ENCODE results near the gene TMEM44.
"Not testable (repeated sequence)": the region's sequence is repeated elsewhere in the genome, so short reads cannot be mapped to it uniquely, and the experiment has no call there.

TMEM44 gene

GRCh38 chr3:194548346-194549321 is 84.6 kb downstream of the TMEM44 start:
- TF ChIP-seq, protein P1, sequence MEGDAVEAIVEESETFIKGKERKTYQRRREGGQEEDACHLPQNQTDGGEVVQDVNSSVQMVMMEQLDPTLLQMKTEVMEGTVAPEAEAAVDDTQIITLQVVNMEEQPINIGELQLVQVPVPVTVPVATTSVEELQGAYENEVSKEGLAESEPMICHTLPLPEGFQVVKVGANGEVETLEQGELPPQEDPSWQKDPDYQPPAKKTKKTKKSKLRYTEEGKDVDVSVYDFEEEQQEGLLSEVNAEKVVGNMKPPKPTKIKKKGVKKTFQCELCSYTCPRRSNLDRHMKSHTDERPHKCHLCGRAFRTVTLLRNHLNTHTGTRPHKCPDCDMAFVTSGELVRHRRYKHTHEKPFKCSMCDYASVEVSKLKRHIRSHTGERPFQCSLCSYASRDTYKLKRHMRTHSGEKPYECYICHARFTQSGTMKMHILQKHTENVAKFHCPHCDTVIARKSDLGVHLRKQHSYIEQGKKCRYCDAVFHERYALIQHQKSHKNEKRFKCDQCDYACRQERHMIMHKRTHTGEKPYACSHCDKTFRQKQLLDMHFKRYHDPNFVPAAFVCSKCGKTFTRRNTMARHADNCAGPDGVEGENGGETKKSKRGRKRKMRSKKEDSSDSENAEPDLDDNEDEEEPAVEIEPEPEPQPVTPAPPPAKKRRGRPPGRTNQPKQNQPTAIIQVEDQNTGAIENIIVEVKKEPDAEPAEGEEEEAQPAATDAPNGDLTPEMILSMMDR (IDR thresholded peaks at IDR 0.05; ENCODE audit: borderline replicate concordance, insufficient read depth, low read depth, low read length), result no peak
- H3K4me3 ChIP-seq (ENCODE audit: low read depth, low read length), result no peak overlapping the region

DNA sequence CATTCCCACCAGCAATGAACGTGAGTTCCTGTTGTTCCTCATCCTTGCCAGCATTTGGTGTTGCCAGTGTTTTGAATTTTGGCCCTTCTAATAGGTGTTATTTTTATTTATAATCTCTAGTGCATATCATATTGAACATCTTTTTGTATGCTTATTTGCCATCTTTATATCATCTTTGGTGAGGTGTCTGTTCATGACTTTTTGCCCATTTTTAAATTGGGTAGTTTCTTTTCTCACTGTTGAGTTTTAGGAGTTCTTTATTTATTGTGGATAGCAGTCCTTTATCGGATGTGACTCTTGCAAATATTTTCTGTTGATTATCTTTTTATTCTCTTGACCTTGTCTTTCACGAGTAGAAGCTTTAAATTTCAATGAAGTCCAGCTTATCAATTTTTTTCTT is 86.2 kb downstream of the TMEM44 start:
- TF ChIP-seq, protein P1 (IDR thresholded peaks at IDR 0.05; ENCODE audit: borderline replicate concordance, insufficient read depth, low read depth, low read length), result no peak
- no peak overlapping the region for H3K4me3 ChIP-seq (ENCODE audit: low read depth, low read length)

- not testable (repeated sequence) for H3K4me3 ChIP-seq (ENCODE audit: low read depth, low read length)
These were observed 87.7 kb downstream of the TMEM44 start for GRCh38 chr3:194545538-194545937.

DNA sequence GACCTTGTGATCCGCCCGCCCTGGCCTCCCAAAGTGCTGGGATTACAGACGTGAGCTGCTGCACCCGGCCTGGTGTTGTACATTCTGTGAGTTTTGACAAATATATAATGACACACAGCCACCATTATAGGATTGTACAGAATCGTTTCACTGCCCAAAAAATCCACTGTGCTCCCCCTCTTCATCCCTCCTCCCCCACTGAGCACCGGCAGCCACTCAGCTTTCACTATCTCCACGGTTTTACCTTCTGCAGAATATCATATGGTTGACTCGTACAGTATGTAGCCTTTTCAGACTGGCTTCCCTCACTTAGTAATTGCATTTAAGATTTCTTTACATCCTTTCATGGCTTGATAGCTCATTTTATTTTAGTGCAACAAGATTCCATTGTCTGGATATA is 89.7 kb downstream of the TMEM44 start:
- TF ChIP-seq, protein P1 (IDR thresholded peaks at IDR 0.05; ENCODE audit: borderline replicate concordance, insufficient read depth, low read depth, low read length), result no peak
- no peak overlapping the region for H3K4me3 ChIP-seq (ENCODE audit: low read depth, low read length)

DNA sequence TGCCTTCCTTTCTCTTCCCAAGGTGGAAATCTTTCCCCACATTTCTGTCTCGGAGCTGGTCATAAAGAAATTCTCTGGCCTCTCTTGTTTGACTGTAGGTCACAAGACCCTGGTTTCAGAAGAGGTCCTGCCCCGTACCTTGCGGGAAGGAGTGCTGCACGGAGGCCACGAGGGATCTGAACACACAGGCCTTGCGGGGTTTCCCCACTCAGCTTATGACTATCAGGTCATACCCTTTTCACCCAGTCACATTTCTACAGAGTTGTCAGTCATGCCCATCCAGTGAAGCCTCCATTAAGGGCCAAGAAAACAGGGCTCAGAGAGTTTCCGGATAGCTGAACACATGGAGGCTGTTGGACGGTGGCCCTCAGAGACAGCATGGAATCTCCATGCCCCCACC is 91.7 kb downstream of the TMEM44 start:
- no peak overlapping the region for H3K4me3 ChIP-seq (ENCODE audit: low read depth, low read length)
- TF ChIP-seq, protein P1 (IDR thresholded peaks at IDR 0.05; ENCODE audit: borderline replicate concordance, insufficient read depth, low read depth, low read length), result no peak

DNA sequence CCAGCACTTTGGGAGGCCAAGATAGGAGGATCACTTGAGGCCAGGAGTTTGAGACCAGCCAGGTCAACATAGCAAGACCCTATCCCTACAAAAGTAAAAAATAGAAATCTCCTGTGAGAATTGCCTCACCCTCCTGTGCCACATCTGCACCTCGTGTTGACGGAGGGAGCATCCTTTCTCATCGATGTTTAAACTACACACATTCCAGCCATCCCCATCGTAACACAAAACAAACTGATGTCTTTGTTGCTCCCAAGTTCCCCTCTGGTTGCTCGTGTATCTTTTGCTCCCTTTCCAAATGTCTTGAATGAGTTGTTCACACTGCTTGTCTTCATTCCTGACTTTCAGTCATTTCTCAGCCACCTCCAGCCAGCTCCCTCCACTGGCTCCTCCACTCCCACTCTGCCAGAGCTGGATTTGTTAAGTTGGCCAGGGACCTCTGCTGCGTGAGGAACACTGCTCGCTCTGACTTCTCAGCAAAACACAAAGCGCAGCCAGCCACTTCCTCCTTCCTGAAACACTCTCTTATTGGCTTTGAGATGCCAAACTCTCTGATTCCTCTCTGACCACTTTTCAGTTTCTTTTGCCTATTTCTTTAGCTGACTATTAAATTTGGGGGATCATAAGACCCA is 92.8 kb downstream of the TMEM44 start:
- H3K4me3 ChIP-seq (ENCODE audit: low read depth, low read length), result no peak overlapping the region
- TF ChIP-seq, protein P1 (IDR thresholded peaks at IDR 0.05; ENCODE audit: borderline replicate concordance, insufficient read depth, low read depth, low read length), result no peak

- TF ChIP-seq, protein P1 (IDR thresholded peaks at IDR 0.05; ENCODE audit: borderline replicate concordance, insufficient read depth, low read depth, low read length), result no peak
- no peak overlapping the region for H3K4me3 ChIP-seq (ENCODE audit: low read depth, low read length)
These were observed 93.7 kb downstream of the TMEM44 start for GRCh38 chr3:194539498-194539897.
